PC-9 (cell line): ENCODE measurements around the gene FDXACB1. TPM values are rescaled to one million over a fixed set of nuclear protein-coding genes. Genes with fewer than 3 reads are reported as not detected.

ENCODE experiments used
- BruUV-seq: library from RNA; stranded (reverse); fragments of 400-500 nt; replicated peaks from 2 replicates; lab custom pipeline; 2021; lab: Mats Ljungman, UMichigan
- CTCF ChIA-PET: fragments of 300-600 bp; sonication (Branson Sonifier 250); formaldehyde crosslinking; loops from one replicate; lab custom pipeline; 2022; ENCODE audit warnings: antibody characterized with exemption; lab: Charles Lee
- POLR2A ChIA-PET: fragments of 300-600 bp; sonication (Branson Sonifier 250); formaldehyde crosslinking; loops from one replicate; lab custom pipeline; 2022; ENCODE audit warnings: antibody characterized with exemption; ENCODE audit not compliant: unreplicated experiment; lab: Charles Lee
- DNase-seq, 2 experiments: peaks; one replicate each; pipeline versions ENCODE4 v3.0.0 to v3.0.0-alpha.2; 2015 to 2022; ENCODE audit warnings: mixed read lengths in 1 of 2
- H2AFZ ChIP-seq: fragments of 200-600 bp; sonication (generic); 2 replicates; pipeline ENCODE4 v1.8.1; 2017; ENCODE audit warnings: antibody characterized with exemption
- H3F3A ChIP-seq: fragments of 200-600 bp; sonication (generic); 2 replicates; pipeline ENCODE4 v1.8.1; 2017; ENCODE audit warnings: antibody characterized with exemption, mild to moderate bottlenecking, low read depth; ENCODE audit not compliant: insufficient read depth
- H3K27ac ChIP-seq: fragments of 200-600 bp; sonication (generic); 2 replicates; pipeline ENCODE4 v1.6.1; 2016; ENCODE audit warnings: mixed run types
- H3K27me3 ChIP-seq: fragments of 200-600 bp; sonication (generic); 2 replicates; pipeline ENCODE4 v1.6.1; 2016; ENCODE audit warnings: low read depth, mixed run types; ENCODE audit not compliant: insufficient read depth
- H3K36me3 ChIP-seq: fragments of 200-600 bp; sonication (generic); 2 replicates; pipeline ENCODE4 v1.6.1; 2016; ENCODE audit warnings: low read depth, mixed run types
- H3K4me1 ChIP-seq: fragments of 200-600 bp; sonication (generic); replicated peaks from 2 replicates; pipeline ENCODE4 v1.6.1; 2016; ENCODE audit warnings: mixed run types; ENCODE audit not compliant: insufficient read depth
- H3K4me2 ChIP-seq: fragments of 200-600 bp; sonication (generic); 2 replicates; pipeline ENCODE4 v1.6.1; 2017; ENCODE audit warnings: mixed run types
- H3K4me3 ChIP-seq: fragments of 200-600 bp; sonication (generic); 2 replicates; pipeline ENCODE4 v1.6.1; 2016; ENCODE audit warnings: mixed run types
- H3K79me2 ChIP-seq: fragments of 200-600 bp; sonication (generic); 2 replicates; pipeline ENCODE4 v1.6.1; 2017; ENCODE audit warnings: low read depth, mixed run types
- H3K9me2 ChIP-seq: fragments of 200-600 bp; sonication (generic); 2 replicates; pipeline ENCODE4 v1.8.1; 2017; ENCODE audit warnings: mild to moderate bottlenecking; ENCODE audit not compliant: insufficient read depth
- H3K9me3 ChIP-seq: fragments of 200-600 bp; sonication (generic); 2 replicates; pipeline ENCODE4 v1.8.1; 2016; ENCODE audit warnings: low read depth; ENCODE audit not compliant: insufficient read depth
- H4K20me1 ChIP-seq: fragments of 200-600 bp; sonication (generic); 2 replicates; pipeline ENCODE4 v1.8.1; 2017; ENCODE audit not compliant: insufficient read depth
- CTCF ChIP-seq: fragments of 200-600 bp; sonication (generic); conservative IDR thresholded peaks from 2 replicates; pipeline ENCODE4 v1.6.1; 2017; ENCODE audit warnings: mixed run types, antibody characterized with exemption, mild to moderate bottlenecking, moderate library complexity
- EZH2 ChIP-seq: fragments of 200-600 bp; sonication (generic); IDR thresholded peaks from 2 replicates; pipeline ENCODE4 v1.8.0; 2017; ENCODE audit warnings: antibody characterized with exemption, low read depth
- intact Hi-C: fragments of 100-400 bp; cut with micrococcal nuclease; formaldehyde crosslinking; loops from one replicate; pipeline ENCODE4 v1.10.0; 2022; ENCODE audit not compliant: unreplicated experiment
- total RNA-seq: library from RNA; stranded (reverse); gene quantifications from 2 replicates; pipeline ENCODE4 v1.2.3, GENCODE V29; 2021

The FDXACB1 gene
- total RNA-seq, 1 experiment from 2014 or later: 2.2 TPM

GRCh38 chr11:111912535-111912934, 33.6 kb upstream of the FDXACB1 start, which contains the start of gene HSPB2:
Gene HSPB2, plus strand, starts transcription at chr11:111912734. Its CDS starts 96 bp downstream, at chr11:111912830.
- no peaks in the 10 kb centered on the region for H3F3A ChIP-seq
- H2AFZ ChIP-seq: no peak within 1 kb of the TSS
- DNase-seq: no peak
- no peak within 1 kb of the TSS for H3K4me3 ChIP-seq
- intact Hi-C loops: no loop called here
- ChIA-PET POLR2A (no interaction called here), CTCF (no interaction called here)
- H3K79me2 ChIP-seq: no peaks in the 10 kb centered on the region
- peaks cover 6% of the 10 kb centered on the region; the same call in 1 of the 2 replicates for H3K4me1 ChIP-seq
- H3K4me2 ChIP-seq: peak within 1 kb of the TSS; percentile 32; the same call in 1 of the 2 replicates
- no peaks in the 10 kb centered on the region for H3K36me3 ChIP-seq
- no peak within 1 kb of the TSS for H3K27ac ChIP-seq
- BruUV-seq: no TSS peak
- H3K27me3 ChIP-seq: no peaks in the 10 kb centered on the region
- no peak for TF ChIP-seq EZH2
- no peak for TF ChIP-seq CTCF
- peaks cover 3% of the 10 kb centered on the region; the same call in 1 of the 2 replicates for H3K9me2 ChIP-seq
- H4K20me1 ChIP-seq: no peaks in the 10 kb centered on the region
- H3K9me3 ChIP-seq: no peaks in the 10 kb centered on the region

- POLR2A ChIA-PET: no interaction called here
- TF ChIP-seq CTCF (no peak), EZH2 (no peak)
- H3K9me2 ChIP-seq: no peaks in the 10 kb centered on the region
- CTCF ChIA-PET: no interaction called here
- H3K4me1 ChIP-seq: peaks cover 6% of the 10 kb centered on the region; the same call in 1 of the 2 replicates
- no peaks in the 10 kb centered on the region for H3K79me2 ChIP-seq
- intact Hi-C loops: no loop called here
- H3K36me3 ChIP-seq: no peaks in the 10 kb centered on the region
- H4K20me1 ChIP-seq: no peaks in the 10 kb centered on the region
- no peaks in the 10 kb centered on the region for H3K9me3 ChIP-seq
- peak within 1 kb of the TSS; percentile 32; the same call in 1 of the 2 replicates for H3K4me2 ChIP-seq
- H3K27ac ChIP-seq: no peak within 1 kb of the TSS
- no peaks in the 10 kb centered on the region for H3K27me3 ChIP-seq
- no peak within 1 kb of the TSS for H2AFZ ChIP-seq
- BruUV-seq: no TSS peak
- no peak within 1 kb of the TSS for H3K4me3 ChIP-seq
- peak; percentile 48 to 53 for DNase-seq
- H3F3A ChIP-seq: no peaks in the 10 kb centered on the region
Measured at GRCh38 chr11:111911563-111912401, 32.8 kb upstream of the FDXACB1 start, which contains the start of gene CRYAB. Gene CRYAB, minus strand, starts transcription at chr11:111911770. Its CDS starts 46 bp downstream, at chr11:111911724.

GRCh38 chr11:111910676-111911562, 32.0 kb upstream of the FDXACB1 start:
- H3K4me1 ChIP-seq: peaks cover 6% of the 10 kb centered on the region; the same call in 1 of the 2 replicates
- no peak overlapping the region for H2AFZ ChIP-seq
- H3K9me2 ChIP-seq: no peaks in the 10 kb centered on the region
- no peaks in the 10 kb centered on the region for H3K36me3 ChIP-seq
- no peaks in the 10 kb centered on the region for H3K9me3 ChIP-seq
- H3K27me3 ChIP-seq: no peaks in the 10 kb centered on the region
- H3K27ac ChIP-seq: no peak overlapping the region
- H3K79me2 ChIP-seq: no peaks in the 10 kb centered on the region
- CTCF ChIA-PET: interaction anchor here (0.5 kb wide), 1 partner anchor 33 kb away, joined by 4 read pairs; no protein-coding TSS in a partner anchor
- TF ChIP-seq CTCF: no peak
- TF ChIP-seq EZH2: no peak
- BruUV-seq: no TSS peak
- H3K4me2 ChIP-seq: no peak overlapping the region
- no peaks in the 10 kb centered on the region for H4K20me1 ChIP-seq
- no peaks in the 10 kb centered on the region for H3F3A ChIP-seq
- POLR2A ChIA-PET: no interaction called here
- DNase-seq: no peak
- H3K4me3 ChIP-seq: no peak overlapping the region
- intact Hi-C loops: no loop called here
